Mesenchymal stem cell (in vitro differentiated cells and primary cell): ENCODE results near the gene ARHGEF17.

Experiments used
- DNase-seq: peaks from one replicate; pipeline ENCODE4 v3.0.0-alpha.2; 2013
- H2AFZ ChIP-seq: one replicate; pipeline ENCODE4 v1.6.1; 2013; ENCODE audit warnings: low read depth, mild to moderate bottlenecking, control low read depth, inconsistent platforms, low read length, moderate library complexity
- H2AK5ac ChIP-seq: 2 replicates; pipeline ENCODE4 v1.6.1; 2013; ENCODE audit warnings: low read length, moderate library complexity, mild to moderate bottlenecking, inconsistent platforms; ENCODE audit not compliant: severe bottlenecking
- H2BK120ac ChIP-seq: one replicate; pipeline ENCODE4 v1.6.1; 2013; ENCODE audit warnings: low read depth, mild to moderate bottlenecking, inconsistent platforms, low read length, moderate library complexity
- H2BK12ac ChIP-seq, 2 experiments: one replicate each; pipeline ENCODE4 v1.6.1; 2013; ENCODE audit warnings: inconsistent platforms in 2 of 2, low read length in 2 of 2, mild to moderate bottlenecking in 2 of 2, moderate library complexity in 2 of 2, control low read depth in 1 of 2
- H2BK15ac ChIP-seq: one replicate; pipeline ENCODE4 v1.6.1; 2013; ENCODE audit warnings: mild to moderate bottlenecking, low read depth, inconsistent platforms; ENCODE audit not compliant: poor library complexity, severe bottlenecking
- H2BK5ac ChIP-seq: 2 replicates; pipeline ENCODE4 v1.6.1; 2013; ENCODE audit warnings: low read depth, mild to moderate bottlenecking, low read length, control low read depth, inconsistent platforms; ENCODE audit not compliant: poor library complexity, severe bottlenecking
- H3K14ac ChIP-seq, 2 experiments: one replicate each; pipeline ENCODE4 v1.6.1; 2013; ENCODE audit warnings: inconsistent platforms in 2 of 2, low read length in 2 of 2, control low read depth in 1 of 2, mild to moderate bottlenecking in 1 of 2, moderate library complexity in 1 of 2
- H3K18ac ChIP-seq, 2 experiments: one replicate each; pipeline ENCODE4 v1.6.1; 2013; ENCODE audit warnings: inconsistent platforms in 2 of 2, low read length in 2 of 2, control low read depth in 1 of 2, low read depth in 1 of 2, mild to moderate bottlenecking in 1 of 2
- H3K23ac ChIP-seq, 2 experiments: one replicate each; pipeline ENCODE4 v1.6.1; 2013; ENCODE audit warnings: inconsistent platforms in 2 of 2, low read length in 2 of 2, mild to moderate bottlenecking in 2 of 2, moderate library complexity in 2 of 2, control low read depth in 1 of 2
- H3K27ac ChIP-seq: 2 replicates; pipeline ENCODE4 v1.5.1; 2013; ENCODE audit warnings: mild to moderate bottlenecking, moderate library complexity, low read length, control low read depth, inconsistent platforms; ENCODE audit not compliant: poor library complexity, severe bottlenecking
- H3K27me3 ChIP-seq, 2 experiments: 2 replicates each; pipeline versions ENCODE4 v1.6.1 to v1.7.0; 2013; ENCODE audit warnings: low read length in 2 of 2, mild to moderate bottlenecking in 2 of 2, moderate library complexity in 2 of 2, control low read depth in 1 of 2, inconsistent platforms in 1 of 2; ENCODE audit not compliant: control insufficient read depth in 1 of 2, insufficient read depth in 1 of 2
- H3K36me3 ChIP-seq, 2 experiments: 2 replicates each; pipeline versions ENCODE4 v1.6.1 to v1.7.0; 2013; ENCODE audit warnings: low read length in 2 of 2, control low read depth in 1 of 2, inconsistent platforms in 1 of 2, low read depth in 1 of 2, mild to moderate bottlenecking in 1 of 2; ENCODE audit not compliant: insufficient read depth in 2 of 2, control insufficient read depth in 1 of 2
- H3K4ac ChIP-seq, 2 experiments: one replicate each; pipeline ENCODE4 v1.6.1; 2013; ENCODE audit warnings: inconsistent platforms in 2 of 2, low read length in 2 of 2, mild to moderate bottlenecking in 2 of 2, moderate library complexity in 2 of 2, control low read depth in 1 of 2, low read depth in 1 of 2
- H3K4me1 ChIP-seq: 2 replicates; pipeline ENCODE4 v1.6.1; 2013; ENCODE audit warnings: low read depth, low read length, control low read depth; ENCODE audit not compliant: control insufficient read depth, insufficient read depth
- H3K4me2 ChIP-seq: 2 replicates; pipeline ENCODE4 v1.6.1; 2013; ENCODE audit warnings: low read length, mild to moderate bottlenecking, inconsistent platforms; ENCODE audit not compliant: poor library complexity, severe bottlenecking
- H3K4me3 ChIP-seq, 2 experiments: 2 replicates each; pipeline versions ENCODE4 v1.5.1 to v1.7.0; 2013; ENCODE audit warnings: low read length in 2 of 2, mild to moderate bottlenecking in 2 of 2, control low read depth in 1 of 2, low read depth in 1 of 2; ENCODE audit not compliant: insufficient read depth in 1 of 2
- H3K79me1 ChIP-seq: replicated peaks from 2 replicates; pipeline ENCODE4 v1.6.1; 2013; ENCODE audit warnings: mild to moderate bottlenecking, control low read depth, low read length, inconsistent platforms; ENCODE audit not compliant: poor library complexity, severe bottlenecking
- H3K9ac ChIP-seq: 2 replicates; pipeline ENCODE4 v1.7.0; 2013; ENCODE audit warnings: mild to moderate bottlenecking, low read length, moderate library complexity
- H3K9me3 ChIP-seq: 2 replicates; pipeline ENCODE4 v1.7.0; 2013; ENCODE audit warnings: mild to moderate bottlenecking, low read length; ENCODE audit not compliant: control insufficient read depth
- H4K8ac ChIP-seq: one replicate; pipeline ENCODE4 v1.6.1; 2013; ENCODE audit warnings: inconsistent platforms, mild to moderate bottlenecking, low read length, moderate library complexity
- H4K91ac ChIP-seq: one replicate; pipeline ENCODE4 v1.6.1; 2013; ENCODE audit warnings: mild to moderate bottlenecking, low read length, inconsistent platforms
- WGBS: methylation state at CpG from one replicate; pipeline ENCODE4 v1.1.7; 2013; ENCODE audit warnings: mixed read lengths; 5-methylcytosine and 5-hydroxymethylcytosine counted together

ARHGEF17 gene

DNA sequence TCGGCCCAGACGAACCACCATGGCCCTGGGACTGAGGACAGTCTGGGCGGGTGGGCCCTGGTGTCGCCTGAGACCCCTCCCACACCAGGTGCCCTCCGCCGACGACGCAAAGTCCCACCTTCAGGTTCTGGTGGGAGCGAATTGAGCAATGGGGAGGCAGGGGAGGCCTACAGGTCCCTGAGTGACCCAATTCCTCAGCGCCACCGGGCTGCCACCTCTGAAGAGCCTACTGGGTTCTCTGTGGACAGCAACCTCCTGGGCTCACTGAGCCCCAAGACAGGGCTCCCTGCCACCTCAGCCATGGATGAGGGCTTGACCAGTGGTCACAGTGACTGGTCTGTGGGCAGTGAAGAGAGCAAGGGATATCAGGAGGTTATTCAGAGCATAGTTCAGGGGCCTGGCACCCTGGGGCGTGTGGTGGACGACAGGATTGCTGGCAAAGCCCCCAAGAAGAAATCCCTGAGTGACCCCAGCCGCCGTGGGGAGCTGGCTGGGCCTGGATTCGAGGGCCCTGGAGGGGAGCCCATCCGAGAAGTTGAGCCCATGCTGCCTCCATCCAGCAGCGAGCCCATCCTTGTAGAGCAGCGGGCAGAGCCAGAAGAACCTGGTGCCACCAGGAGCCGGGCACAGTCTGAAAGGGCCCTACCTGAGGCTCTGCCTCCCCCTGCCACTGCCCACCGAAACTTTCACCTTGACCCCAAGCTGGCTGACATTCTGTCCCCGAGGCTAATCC, 2.8 kb downstream of the ARHGEF17 start:
- H3K79me1 ChIP-seq, result no peaks in the 10 kb centered on the region
- peaks cover 24 to 27% of the 10 kb centered on the region in 2 experiments for H3K36me3 ChIP-seq
- H3K23ac ChIP-seq, result no peak overlapping the region
- H4K91ac ChIP-seq, result no peak overlapping the region
- peak overlapping the region; percentile 79 for H3K9ac ChIP-seq
- H2BK120ac ChIP-seq, result no peak overlapping the region
- H3K27ac ChIP-seq, result no peak overlapping the region
- 76% methylated on average over 22 of the region's 22 CpGs for WGBS
- no peak overlapping the region for H2BK5ac ChIP-seq
- no peak for DNase-seq
- H3K9me3 ChIP-seq, result no peaks in the 10 kb centered on the region
- no peak overlapping the region for H3K4ac ChIP-seq
- peak overlapping the region in 1 of 2 experiments; percentile 89 for H3K4me3 ChIP-seq
- H4K8ac ChIP-seq, result no peak overlapping the region
- peak overlapping the region in 1 of 2 experiments; percentile 76 for H3K14ac ChIP-seq
- H2AK5ac ChIP-seq, result peak overlapping the region; percentile 23
- no peaks in the 10 kb centered on the region for H3K27me3 ChIP-seq
- no peak overlapping the region for H2AFZ ChIP-seq
- H3K4me1 ChIP-seq, result peaks cover 64% of the 10 kb centered on the region
- peak overlapping the region in 1 of 2 experiments; percentile 51 for H2BK12ac ChIP-seq
- no peak overlapping the region for H2BK15ac ChIP-seq
- peak overlapping the region in 1 of 2 experiments; percentile 22 for H3K18ac ChIP-seq
- H3K4me2 ChIP-seq, result peak overlapping the region; percentile 35

DNA sequence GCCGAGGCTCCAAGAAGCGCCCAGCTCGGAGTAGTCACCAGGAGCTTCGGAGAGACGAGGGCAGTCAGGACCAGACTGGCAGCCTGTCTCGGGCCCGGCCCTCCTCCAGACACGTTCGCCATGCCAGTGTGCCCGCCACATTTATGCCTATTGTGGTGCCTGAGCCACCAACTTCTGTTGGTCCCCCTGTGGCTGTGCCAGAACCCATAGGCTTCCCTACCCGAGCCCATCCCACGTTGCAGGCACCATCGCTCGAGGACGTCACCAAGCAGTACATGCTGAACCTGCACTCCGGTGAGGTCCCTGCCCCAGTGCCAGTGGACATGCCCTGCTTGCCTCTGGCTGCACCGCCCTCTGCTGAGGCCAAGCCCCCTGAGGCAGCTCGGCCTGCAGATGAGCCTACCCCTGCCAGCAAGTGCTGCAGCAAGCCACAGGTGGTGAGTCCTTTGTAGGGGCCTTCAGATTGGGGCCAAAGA, 3.4 kb downstream of the ARHGEF17 start:
- H3K36me3 ChIP-seq, result peaks cover 25 to 27% of the 10 kb centered on the region in 2 experiments
- peak overlapping the region in 1 of 2 experiments; percentile 89 for H3K4me3 ChIP-seq
- peak overlapping the region; percentile 19 to 22 for H3K18ac ChIP-seq
- peak overlapping the region in 1 of 2 experiments; percentile 46 for H3K14ac ChIP-seq
- H2AK5ac ChIP-seq, result peak overlapping the region; percentile 46
- no peak overlapping the region for H2BK15ac ChIP-seq
- H2BK120ac ChIP-seq, result no peak overlapping the region
- H4K8ac ChIP-seq, result peak overlapping the region; percentile 65
- no peaks in the 10 kb centered on the region for H3K9me3 ChIP-seq
- peak overlapping the region; percentile 79 for H3K9ac ChIP-seq
- H3K4ac ChIP-seq, result peak overlapping the region in 1 of 2 experiments; percentile 5
- H2BK5ac ChIP-seq, result no peak overlapping the region
- 78% methylated on average over 18 of the region's 18 CpGs for WGBS
- peak overlapping the region; percentile 78 for H4K91ac ChIP-seq
- H2AFZ ChIP-seq, result no peak overlapping the region
- H3K79me1 ChIP-seq, result no peaks in the 10 kb centered on the region
- no peak for DNase-seq
- peaks cover 65% of the 10 kb centered on the region for H3K4me1 ChIP-seq
- H3K27me3 ChIP-seq, result no peaks in the 10 kb centered on the region
- no peak overlapping the region for H3K27ac ChIP-seq
- H3K23ac ChIP-seq, result peak overlapping the region in 1 of 2 experiments; percentile 50
- H3K4me2 ChIP-seq, result peak overlapping the region; percentile 35
- H2BK12ac ChIP-seq, result peak overlapping the region; percentile 40 to 49

DNA sequence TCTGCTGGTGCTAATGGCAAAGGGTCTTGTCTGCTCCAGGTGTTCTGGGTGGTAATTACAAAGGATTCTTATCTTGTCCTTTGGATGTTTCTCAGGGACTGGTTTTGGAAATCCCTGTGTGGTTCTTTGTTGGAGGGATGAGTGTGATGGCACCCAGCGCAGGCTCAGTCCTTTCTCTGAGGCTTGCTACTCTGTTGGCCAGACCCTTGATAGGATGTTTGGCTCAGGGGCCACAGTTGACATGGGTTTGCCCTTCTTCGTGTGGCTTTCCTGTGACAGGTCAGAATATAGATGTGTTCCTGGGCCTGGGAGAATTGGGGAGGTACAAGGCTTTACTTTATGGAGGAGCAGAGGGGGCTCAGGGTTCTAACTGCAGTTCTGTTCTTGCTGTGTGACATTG, 4.0 kb downstream of the ARHGEF17 start:
- no peak for DNase-seq
- Histone ChIP-seq H3K4me3 (peak overlapping the region in 1 of 2 experiments; percentile 89), H3K4me1 (peaks cover 65% of the 10 kb centered on the region), H2BK5ac (no peak overlapping the region), H2BK15ac (no peak overlapping the region), H3K23ac (no peak overlapping the region), H3K4me2 (peak overlapping the region; percentile 73), H3K27me3 (no peaks in the 10 kb centered on the region), H3K4ac (no peak overlapping the region), H4K8ac (no peak overlapping the region), H3K18ac (no peak overlapping the region), H3K9me3 (no peaks in the 10 kb centered on the region), H2AFZ (no peak overlapping the region), H3K9ac (peak overlapping the region; percentile 79), H4K91ac (no peak overlapping the region), H2BK12ac (no peak overlapping the region), H2AK5ac (peak overlapping the region; percentile 4), H3K27ac (peak overlapping the region; percentile 85), H3K14ac (no peak overlapping the region), H3K79me1 (no peaks in the 10 kb centered on the region), H3K36me3 (peaks cover 29 to 30% of the 10 kb centered on the region in 2 experiments), H2BK120ac (no peak overlapping the region)
- 27% methylated on average over 2 of the region's 2 CpGs for WGBS

DNA sequence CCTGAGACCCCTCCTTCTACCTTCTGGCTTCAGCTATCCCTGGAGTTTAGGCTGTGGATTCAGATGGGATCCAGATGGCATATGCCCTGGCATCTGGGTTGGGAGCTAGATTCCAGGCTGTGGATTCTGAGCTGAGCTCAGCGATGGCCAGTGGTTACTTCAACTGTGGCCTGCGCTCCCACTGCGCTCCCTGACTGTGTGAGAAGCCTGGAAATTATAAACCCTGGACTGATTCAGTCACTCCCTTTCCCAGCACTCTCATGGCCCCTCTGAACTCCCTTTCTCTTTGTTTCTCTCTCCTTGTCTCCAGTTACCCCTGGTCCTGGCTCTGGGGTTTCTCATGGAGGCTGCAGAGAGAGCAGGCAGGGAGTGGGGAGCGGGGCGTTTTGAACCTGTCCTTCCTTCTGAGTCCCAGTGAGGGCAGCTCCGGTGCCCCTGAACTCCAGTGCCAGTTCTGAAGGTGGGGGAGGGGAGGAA, 4.8 kb downstream of the ARHGEF17 start:
- Histone ChIP-seq H3K14ac (peak overlapping the region in 1 of 2 experiments; percentile 29), H3K18ac (peak overlapping the region; percentile 1 to 64), H3K9me3 (no peaks in the 10 kb centered on the region), H3K9ac (peak overlapping the region; percentile 79), H3K79me1 (no peaks in the 10 kb centered on the region), H2BK15ac (peak overlapping the region; percentile 21), H3K23ac (no peak overlapping the region), H3K4me3 (peak overlapping the region; percentile 38 to 89), H3K4me1 (peaks cover 73% of the 10 kb centered on the region), H4K8ac (peak overlapping the region; percentile 45), H3K36me3 (peaks cover 30 to 33% of the 10 kb centered on the region in 2 experiments), H3K4me2 (peak overlapping the region; percentile 73), H2BK5ac (peak overlapping the region; percentile 53), H2AK5ac (peak overlapping the region; percentile 65), H3K27me3 (no peaks in the 10 kb centered on the region), H2BK120ac (peak overlapping the region; percentile 36), H3K4ac (peak overlapping the region; percentile 19 to 66), H2AFZ (no peak overlapping the region), H3K27ac (peak overlapping the region; percentile 85), H2BK12ac (no peak overlapping the region), H4K91ac (peak overlapping the region; percentile 25)
- peak; percentile 54 for DNase-seq
- 45% methylated on average over 5 of the region's 6 CpGs for WGBS
